GM08714 (cell line): ENCODE results near the gene CEP104.

ENCODE experiments used
- H3K4me3 ChIP-seq: fragments of 200-500 bp; sonication (Bioruptor generic); 2 replicates; pipeline ENCODE4 v1.5.1; 2014; ENCODE audit warnings: mild to moderate bottlenecking, low read length, inconsistent platforms
- ZNF274 ChIP-seq: IDR thresholded peaks from 2 replicates; pipeline ENCODE4 v1.6.1; 2012; ENCODE audit warnings: mild to moderate bottlenecking, low read depth, low read length

CEP104 gene

DNA sequence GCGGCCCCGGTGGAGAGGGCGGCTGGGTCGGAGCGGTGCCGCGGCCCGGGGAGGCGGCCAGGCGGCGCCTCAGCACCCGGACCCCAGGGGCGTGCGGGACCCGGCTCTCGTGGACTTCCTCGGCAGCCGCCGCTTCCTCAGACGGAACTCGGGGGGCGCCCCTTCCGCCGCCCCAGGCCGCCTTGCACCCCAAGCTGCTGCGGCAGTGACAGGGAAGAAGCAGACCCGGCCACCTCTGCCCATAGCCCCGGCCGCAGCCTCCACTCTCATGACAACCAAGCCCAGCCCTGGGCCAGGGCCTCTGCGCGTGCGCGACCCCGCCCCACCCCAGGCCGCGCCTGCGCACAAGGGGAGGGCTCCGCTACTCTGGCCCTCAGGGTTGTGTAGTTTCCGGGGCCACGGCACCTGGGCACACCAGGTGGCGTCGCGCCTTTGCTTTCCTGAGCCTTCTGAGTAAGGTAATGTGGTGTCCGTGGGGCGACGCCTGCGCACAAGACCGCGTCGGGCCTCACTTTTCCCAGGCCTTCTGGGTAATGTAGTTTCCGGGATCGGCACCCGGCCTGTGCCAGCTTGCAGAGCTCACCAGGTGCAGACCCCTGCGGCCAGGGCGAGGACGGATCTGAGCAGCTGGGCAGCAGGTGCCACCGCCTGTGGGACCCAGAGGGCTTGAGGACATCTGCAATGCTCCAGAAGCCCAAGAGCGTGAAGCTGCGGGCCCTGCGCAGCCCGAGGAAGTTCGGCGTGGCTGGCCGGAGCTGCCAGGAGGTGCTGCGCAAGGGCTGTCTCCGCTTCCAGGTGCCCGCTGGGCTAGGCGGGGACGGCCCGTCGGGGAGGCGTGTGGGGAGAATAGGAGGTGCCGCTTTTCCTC, at the start of gene CEP104, which contains the start of gene DFFB:
Gene CEP104 (minus strand): TSS at position 289 of the 868 bp plus-strand sequence. CDS start 4,804 bp downstream, outside the sequence.
Gene DFFB (plus strand): TSS at position 554 of the 868 bp plus-strand sequence. CDS start 128 bp downstream, at position 682.
- peak within 1 kb of the TSS; percentile 83 for H3K4me3 ChIP-seq
- no peak for TF ChIP-seq ZNF274

DNA sequence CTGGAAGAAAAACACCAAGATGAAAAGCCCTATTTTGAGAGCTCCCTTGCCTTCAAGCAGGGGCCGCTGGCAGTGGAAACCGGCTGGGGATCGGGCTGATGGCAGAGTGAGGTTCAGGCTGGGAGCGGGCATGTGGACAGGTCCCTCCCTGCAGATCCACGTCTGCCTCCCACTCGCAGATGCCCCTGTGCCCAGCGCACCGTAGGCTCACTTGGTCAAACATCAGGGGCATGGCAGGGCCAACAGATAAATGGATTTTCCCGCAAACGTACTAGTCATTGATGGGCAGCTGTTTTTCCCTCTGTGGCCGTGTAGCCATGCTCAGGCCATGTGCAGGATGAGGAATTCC, 49.6 kb upstream of the CEP104 start:
- H3K4me3 ChIP-seq: no peak overlapping the region
- TF ChIP-seq ZNF274: no peak

DNA sequence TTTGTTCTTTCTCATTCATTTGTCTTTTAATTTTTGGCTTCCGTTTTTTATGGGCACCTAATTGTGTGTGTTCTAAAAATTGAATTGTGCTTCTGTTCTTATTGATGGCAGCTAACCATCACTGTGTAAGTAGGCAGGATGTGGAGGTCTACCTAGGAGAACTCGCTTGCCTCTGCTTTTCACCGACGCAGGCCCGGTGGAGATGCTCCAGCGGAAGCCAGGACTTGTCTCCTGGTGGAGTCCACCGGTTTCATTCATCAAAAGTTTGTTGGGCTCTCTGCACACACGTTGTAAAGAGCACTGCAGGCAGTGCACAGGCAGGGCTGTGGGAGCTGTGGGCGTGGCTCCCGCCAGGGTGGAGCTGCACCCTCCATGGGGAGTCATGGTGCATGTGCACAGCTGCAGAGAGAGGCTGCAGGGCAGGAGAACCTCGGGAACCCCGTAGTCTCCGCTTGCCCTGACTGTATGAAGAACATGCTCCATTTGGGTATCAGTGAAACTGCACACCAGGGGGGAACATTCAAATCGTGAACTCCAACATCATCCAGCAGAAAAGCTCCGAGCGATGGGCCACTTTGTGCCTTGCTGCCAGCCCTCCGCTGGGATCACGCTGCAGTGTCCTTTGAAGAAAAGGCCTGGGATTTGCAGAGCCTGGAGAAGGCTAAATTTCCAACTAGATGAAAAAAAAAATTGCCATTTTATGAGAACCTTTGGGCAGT, 49.1 kb upstream of the CEP104 start:
- no peak for TF ChIP-seq ZNF274
- H3K4me3 ChIP-seq: no peak overlapping the region

DNA sequence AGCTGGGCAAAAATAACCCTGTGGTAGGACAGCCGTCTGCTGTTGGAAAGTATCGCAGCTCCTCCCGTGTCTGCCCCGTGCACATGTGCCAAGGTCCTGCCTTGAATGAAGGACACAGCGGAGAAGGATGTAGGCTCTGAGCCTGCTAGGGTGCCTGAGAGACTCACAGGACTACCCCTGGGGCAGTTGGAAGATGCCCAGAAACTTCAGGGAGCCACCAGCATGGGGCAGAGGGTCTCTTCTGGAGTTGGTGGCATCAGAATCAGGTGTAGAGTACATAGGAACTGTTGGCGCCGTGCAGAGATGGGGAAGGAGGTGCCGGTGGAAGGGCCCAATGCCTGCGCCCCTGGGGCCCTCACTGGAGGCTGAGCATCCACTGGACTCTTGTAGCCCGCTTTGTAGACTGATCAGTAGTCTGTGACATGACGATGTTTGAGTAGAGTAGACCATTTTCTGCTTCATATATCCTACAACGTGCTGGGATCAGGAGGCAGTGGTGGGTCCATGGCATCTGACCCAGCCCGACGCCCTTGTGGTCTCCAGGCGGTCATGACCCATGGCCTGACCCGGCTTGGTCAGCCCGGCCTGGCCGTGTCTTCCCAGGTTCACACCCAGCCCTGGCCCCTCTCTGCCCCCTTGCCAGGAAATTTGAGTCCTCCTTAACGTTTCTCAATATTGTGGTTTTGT, 48.4 kb upstream of the CEP104 start:
- TF ChIP-seq ZNF274: no peak
- H3K4me3 ChIP-seq: no peak overlapping the region

DNA sequence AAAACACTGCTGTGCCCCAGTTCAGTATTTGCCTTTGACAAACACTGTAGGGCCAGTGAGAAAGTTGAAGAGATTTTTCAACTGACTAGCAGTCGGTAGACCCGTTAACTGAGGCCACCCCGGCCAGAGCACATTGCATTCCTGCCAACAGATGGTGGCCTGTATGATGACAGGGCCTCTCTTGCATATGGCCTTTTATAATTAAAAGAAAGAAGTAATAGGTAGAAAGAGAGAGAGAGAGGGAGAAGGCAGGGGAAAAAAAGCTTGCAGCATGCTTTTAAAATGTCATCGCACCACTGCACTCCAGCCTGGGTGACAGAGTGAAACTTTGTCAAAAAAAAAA, 47.8 kb upstream of the CEP104 start:
- no peak for TF ChIP-seq ZNF274
- no peak overlapping the region for H3K4me3 ChIP-seq

DNA sequence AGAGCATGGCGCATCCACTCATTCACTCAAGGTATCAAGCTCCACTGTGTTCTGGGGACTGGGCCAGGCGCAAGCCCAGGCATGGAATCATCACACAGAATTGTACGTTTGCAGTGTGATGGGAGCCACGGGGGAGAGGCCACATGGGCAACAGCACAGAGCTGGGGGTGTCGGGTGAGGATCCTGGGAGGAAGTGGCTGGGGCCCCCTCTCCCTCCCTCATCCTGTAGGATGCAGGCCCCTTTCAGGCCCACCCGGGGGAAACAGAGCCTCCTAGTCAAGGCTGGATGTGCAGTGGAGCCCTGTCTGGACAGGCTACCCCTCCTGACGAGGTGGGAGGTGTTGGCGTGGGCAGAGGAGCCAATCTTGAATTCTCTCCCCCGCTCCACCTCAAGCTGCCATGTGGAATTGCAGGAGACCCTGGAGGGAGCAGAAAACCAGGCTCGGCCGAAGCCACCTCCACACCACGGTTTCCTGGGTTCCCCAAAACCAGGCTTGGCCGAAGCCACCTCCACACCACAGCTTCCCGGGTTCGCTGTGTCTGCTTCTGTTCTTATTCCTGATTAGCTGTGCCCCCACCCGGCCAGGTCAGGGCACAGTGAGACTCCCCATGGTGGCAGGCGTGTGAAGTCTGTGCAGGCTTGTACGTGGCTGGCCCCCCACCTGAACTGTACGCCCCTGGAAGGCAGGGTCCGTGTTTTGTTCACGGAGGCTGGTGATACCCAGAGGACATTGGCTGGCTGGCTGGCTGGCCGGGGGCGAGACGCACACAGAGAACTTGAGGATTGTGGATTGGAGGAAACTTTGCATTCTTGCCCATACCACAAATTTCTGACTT, 47.2 kb upstream of the CEP104 start:
- TF ChIP-seq ZNF274: no peak
- no peak overlapping the region for H3K4me3 ChIP-seq

DNA sequence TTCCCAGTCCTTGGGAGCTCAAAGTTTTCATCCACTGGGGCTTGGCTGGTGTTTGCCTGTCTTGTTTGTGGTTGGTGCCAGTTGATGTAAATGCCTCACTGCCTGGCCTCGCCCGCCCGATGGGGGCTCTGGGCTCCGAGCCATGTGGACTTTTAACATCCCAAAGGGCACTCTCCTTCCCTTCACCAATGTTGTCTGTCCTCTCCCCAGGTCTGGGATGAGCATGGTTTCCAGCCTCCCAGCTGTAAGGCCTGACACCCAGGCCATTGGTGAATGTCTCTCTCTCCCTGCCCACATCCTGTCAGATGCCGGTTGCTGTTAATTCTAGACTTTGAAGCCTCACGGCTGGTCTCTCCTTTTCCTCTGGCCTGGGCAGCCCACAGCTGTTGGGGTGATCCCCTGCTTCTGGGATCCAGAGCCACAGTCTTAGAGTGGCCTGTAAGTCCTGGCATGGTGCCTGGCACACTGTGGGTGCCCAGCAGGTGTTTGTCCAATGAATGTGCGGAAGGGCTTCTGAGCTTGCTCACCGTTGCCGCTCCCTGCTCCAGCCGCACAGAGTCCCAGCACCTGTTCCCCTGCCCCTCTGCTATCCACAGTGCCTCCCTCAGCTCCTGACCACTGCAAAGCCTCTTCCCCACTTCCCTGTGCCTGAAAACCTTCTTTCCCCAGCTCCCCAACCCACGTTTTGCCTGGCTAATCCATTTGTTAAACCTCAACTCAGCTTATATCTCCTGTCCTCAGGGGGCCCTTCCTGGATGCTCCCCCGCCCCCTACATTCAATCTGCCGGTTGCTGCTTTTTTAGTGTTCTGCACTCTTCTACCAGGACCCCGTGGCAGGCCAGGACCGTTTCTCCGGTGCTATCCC, 46.4 kb upstream of the CEP104 start:
- H3K4me3 ChIP-seq: no peak overlapping the region
- TF ChIP-seq ZNF274: no peak

DNA sequence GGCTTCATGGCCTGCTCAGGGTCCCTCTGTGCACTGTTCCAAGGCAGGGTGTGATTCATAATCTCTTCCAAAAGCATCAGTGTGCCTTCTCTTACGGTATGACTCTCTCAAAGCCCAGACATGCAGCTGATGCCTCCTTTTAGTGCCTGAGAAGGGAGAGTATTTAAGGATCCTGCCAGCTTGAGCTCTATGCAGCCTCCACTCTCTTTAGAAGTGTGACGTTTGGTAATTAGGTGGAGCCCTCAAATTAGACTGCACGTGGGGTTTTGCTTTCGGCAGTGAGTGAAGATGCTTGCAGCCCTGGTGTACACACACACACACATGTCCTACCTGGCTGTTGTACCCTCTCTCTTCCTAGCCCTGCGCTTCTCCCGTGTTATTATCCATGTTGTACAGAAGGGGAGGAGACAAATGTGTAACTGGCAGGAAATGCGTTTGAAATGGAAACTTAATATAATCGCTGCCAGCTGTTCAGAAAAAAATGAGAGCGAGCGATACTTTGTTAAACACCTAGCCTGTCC, 45.6 kb upstream of the CEP104 start:
- H3K4me3 ChIP-seq: no peak overlapping the region
- no peak for TF ChIP-seq ZNF274

DNA sequence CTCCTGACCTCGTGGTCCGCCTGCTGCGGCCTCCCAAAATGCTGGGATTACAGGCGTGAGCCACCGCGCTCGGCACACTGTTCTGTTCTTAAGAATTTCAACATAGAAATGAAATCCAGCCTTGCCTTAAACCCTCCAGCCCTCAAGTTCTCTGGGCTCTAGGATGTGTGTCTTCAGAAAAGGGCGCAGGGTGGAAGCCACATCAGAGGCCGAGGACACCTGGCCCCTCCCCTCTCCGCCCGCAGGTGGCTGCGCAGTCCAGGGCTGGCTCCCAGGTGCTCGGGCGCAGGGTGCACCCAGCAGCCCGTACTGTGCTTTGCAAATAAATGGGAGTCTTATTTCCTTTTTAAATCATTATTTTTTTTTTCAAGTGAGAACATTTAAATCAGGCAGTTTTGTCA, 45.1 kb upstream of the CEP104 start:
- H3K4me3 ChIP-seq: no peak overlapping the region
- no peak for TF ChIP-seq ZNF274

DNA sequence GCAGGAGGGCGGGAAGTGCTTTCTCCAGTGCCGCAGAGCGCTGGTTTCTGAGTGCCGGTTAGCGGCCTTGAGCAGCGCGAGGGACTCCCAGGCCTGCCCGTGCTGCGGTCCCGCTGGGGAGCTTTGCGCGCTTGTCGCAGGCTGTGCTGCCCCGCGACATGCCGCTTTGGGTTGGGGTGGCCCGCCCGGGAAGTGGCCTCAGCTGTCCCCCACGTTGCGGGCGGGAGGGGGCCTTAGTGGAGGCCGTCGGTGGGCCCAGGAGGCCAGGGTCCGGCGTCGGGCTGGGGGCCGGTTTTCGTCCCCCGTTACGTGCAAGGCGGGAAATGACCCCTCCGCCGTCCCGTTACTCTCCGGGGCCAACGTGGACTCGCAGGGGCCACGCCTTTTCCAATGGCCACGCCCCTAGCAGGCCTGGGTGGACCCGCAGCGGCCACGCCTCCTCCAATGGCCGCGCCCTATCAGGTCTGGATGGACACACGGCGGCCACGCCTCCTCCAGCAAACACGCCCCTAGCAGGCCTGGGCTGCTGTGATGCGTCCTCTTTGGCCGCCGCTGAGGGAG, 44.0 kb upstream of the CEP104 start:
- TF ChIP-seq ZNF274: no peak
- H3K4me3 ChIP-seq: peak overlapping the region; percentile 85

DNA sequence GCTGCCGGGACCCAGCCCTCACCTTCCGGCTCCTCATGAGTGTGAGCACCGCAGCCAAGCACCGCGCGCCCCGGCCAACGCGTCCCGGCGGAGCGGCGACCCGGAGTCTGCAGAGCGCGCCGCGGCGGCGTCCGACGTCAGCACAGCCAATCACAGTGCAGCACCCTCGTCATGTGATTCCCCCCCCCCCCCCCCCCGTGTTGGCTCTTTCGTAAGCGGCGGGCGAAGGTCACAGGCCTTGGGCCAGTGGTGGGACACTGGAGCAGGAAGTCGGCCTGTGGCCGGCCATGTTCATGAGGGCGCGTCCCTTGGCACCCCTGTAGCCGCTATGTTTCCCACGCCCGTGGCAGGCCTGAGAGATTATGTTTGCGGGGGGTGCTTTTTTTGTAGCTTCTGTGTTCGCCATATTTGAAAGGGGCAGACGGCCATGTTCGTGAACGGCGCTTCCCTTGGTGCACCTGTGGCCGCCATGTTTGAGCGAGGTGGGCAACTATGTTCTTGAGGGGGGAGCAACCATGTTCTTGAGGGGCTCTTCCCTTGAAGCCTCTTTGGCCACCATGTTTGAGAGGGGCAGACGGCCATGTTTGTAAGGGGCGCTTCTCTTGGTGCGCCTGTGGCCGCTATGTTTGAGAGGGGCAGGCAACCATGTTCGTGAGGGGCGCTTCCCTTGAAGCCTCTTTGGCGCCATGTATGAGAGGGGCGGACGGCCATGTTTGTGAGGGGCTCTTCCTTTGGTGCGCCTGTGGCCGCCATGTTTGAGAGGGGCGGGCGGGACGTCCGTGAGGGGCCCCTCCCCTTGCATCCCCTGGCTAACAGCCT, 43.3 kb upstream of the CEP104 start, which contains the start of gene C1orf174:
Gene C1orf174 (minus strand): TSS at position 123 of the 819 bp plus-strand sequence. CDS start 86 bp downstream, at position 37.
- peak within 1 kb of the TSS; percentile 85 for H3K4me3 ChIP-seq
- no peak for TF ChIP-seq ZNF274
